22Rv1 (cell line): ENCODE data around the gene TNFSF15.

Experiments
- ZFX ChIP-seq: fragments of 450-650 bp; IDR thresholded peaks from 2 replicates; pipeline ENCODE4 v1.6.1; 2017; ENCODE audit warnings: antibody characterized with exemption, borderline replicate concordance
- TF ChIP-seq, protein P1 (sequence below): fragments of 450-650 bp; IDR thresholded peaks from 2 replicates; pipeline ENCODE4 v1.5.1; 2017; ENCODE audit warnings: mild to moderate bottlenecking

DNA sequence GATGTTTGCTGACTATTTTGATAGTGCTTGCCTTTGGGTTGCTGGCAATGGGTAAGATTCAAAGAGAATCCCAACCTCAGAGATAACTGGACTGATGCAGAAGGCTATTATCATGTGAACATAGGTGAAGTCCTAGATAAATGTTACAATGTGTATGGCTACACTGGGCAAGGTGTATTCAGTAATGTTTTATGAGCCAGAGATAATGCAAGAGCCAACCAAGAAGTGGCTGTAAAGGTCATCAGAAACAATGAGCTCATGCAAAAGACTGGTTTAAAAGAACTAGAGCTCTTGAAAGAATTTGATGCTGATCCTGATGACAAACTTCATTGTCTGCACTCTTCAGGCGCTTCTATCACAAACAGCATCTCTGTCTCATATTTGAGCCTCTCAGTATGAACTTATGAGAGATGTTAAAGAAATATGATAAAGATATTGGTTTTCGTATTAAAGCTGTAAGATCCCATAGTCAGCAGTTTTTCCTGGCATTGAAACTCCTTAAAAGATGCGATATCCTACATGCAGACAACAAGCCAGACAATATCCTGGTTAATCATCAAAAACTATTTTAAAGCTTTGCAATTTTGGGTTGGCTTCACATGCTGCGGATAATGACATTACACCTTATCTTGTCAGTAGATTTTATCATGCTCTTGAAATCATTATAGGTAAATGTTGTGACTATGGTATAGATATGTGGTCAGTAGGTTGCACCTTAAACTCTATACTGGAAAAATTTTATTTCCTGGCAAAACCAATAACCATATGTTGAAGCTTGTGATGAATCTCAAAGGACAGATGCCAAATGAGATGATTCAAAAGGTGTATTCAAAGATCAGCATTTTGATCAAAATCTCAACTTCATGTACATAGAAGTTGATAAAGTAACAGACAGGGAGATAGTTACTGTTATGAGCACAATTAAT is 41.9 kb upstream of the TNFSF15 start:
- TF ChIP-seq, protein P1, sequence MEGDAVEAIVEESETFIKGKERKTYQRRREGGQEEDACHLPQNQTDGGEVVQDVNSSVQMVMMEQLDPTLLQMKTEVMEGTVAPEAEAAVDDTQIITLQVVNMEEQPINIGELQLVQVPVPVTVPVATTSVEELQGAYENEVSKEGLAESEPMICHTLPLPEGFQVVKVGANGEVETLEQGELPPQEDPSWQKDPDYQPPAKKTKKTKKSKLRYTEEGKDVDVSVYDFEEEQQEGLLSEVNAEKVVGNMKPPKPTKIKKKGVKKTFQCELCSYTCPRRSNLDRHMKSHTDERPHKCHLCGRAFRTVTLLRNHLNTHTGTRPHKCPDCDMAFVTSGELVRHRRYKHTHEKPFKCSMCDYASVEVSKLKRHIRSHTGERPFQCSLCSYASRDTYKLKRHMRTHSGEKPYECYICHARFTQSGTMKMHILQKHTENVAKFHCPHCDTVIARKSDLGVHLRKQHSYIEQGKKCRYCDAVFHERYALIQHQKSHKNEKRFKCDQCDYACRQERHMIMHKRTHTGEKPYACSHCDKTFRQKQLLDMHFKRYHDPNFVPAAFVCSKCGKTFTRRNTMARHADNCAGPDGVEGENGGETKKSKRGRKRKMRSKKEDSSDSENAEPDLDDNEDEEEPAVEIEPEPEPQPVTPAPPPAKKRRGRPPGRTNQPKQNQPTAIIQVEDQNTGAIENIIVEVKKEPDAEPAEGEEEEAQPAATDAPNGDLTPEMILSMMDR, result no peak
- TF ChIP-seq ZFX, result no peak
